Activated effector memory CD4-positive, alpha-beta T cell treated with Interleukin-2 at 50 U/mL for 16 hours (primary cell): ENCODE data around the gene CD8B.

ENCODE experiments used
- DNase-seq: peaks from one replicate; pipeline ENCODE4 v3.0.0-alpha.2; 2020

Gene CD8B

DNA sequence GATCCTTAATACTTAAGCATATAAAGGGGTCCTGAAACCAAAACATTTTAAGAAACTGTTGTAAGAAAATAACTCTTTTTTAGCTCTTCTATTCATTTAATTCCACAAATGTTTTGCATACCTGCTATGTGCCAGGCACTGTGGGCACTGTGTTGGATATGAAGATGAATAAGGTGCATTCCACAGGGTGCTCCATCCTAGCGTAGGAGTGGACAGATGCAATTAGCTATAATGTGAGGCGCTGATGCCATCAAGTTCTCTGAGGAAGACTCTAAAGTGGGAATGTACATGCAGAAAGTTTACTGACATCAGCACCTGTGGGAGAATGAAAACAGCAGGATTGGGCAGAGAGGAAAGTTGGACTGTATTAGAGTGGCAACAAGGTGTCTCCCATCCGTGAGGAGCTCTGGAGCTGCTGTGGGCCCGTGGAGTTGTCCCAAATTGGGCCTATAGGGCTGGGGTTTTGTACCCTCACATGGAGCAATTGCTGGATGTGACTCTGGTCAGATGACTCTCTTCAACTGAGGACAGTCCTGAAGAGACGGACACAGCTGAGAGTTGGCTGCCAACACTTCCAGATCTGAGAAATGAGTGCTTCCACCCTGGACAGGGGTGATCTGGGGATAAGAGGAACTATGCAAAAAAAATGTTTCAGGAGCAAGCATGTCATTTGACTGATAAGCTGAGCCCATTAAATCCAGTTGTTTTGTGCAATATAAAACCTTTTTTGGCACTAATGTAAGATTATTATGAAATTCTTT, 93.3 kb downstream of the CD8B start:
- DNase-seq = no peak
